HG02588 (cell line): Measurements from ENCODE around the gene TMEM209.
"Not testable (repeated sequence)": the region's sequence is repeated elsewhere in the genome, so short reads cannot be mapped to it uniquely, and the experiment has no call there.

Experiments
- ATAC-seq: cut with Tn5 transposase; IDR thresholded peaks from one replicate; pipeline ENCODE4 v1.9.1; 2021; ENCODE audit warnings: mild to moderate bottlenecking, moderate library complexity; ENCODE audit not compliant: unreplicated experiment

The TMEM209 gene

GRCh38 chr7:130174237-130174959 lies 30.8 kb downstream of the TMEM209 start:
- ATAC-seq, result no peak

- no peak for ATAC-seq
These were observed 43.0 kb downstream of the TMEM209 start for GRCh38 chr7:130162196-130162595.

GRCh38 chr7:130160455-130160854 lies 44.8 kb downstream of the TMEM209 start:
- no peak for ATAC-seq

- ATAC-seq, result no peak
These were observed 45.2 kb downstream of the TMEM209 start for GRCh38 chr7:130160023-130160422.

GRCh38 chr7:130157700-130158099 lies 47.5 kb downstream of the TMEM209 start:
- no peak for ATAC-seq

GRCh38 chr7:130156140-130156539 lies 49.1 kb downstream of the TMEM209 start:
- ATAC-seq, result no peak

GRCh38 chr7:130154501-130155317 lies 50.5 kb downstream of the TMEM209 start:
- no peak for ATAC-seq

- no peak for ATAC-seq
These were observed 51.1 kb downstream of the TMEM209 start for GRCh38 chr7:130154131-130154500.

GRCh38 chr7:130153211-130153908 lies 51.8 kb downstream of the TMEM209 start:
- no peak for ATAC-seq

- ATAC-seq, result no peak
These were observed 52.6 kb downstream of the TMEM209 start for GRCh38 chr7:130152493-130153210.

- ATAC-seq, result no peak
These were observed 53.4 kb downstream of the TMEM209 start for GRCh38 chr7:130151591-130152492.

- ATAC-seq, result no peak
These were observed 54.6 kb downstream of the TMEM209 start for GRCh38 chr7:130150587-130150986.

GRCh38 chr7:130149281-130150139 lies 55.7 kb downstream of the TMEM209 start:
- peak; percentile 62 for ATAC-seq

GRCh38 chr7:130148561-130148960 lies 56.6 kb downstream of the TMEM209 start:
- no peak for ATAC-seq

GRCh38 chr7:130147710-130148325 lies 57.4 kb downstream of the TMEM209 start:
- no peak for ATAC-seq

GRCh38 chr7:130146693-130147405 lies 58.4 kb downstream of the TMEM209 start:
- no peak for ATAC-seq

GRCh38 chr7:130146142-130146541 lies 59.1 kb downstream of the TMEM209 start:
- ATAC-seq, result not testable (repeated sequence)
